H9 (cell line): ENCODE data around the gene EFCAB6. TPM values are rescaled to one million over a fixed set of nuclear protein-coding genes. Genes with fewer than 3 reads are reported as not detected.

Experiments used
- DNase-seq: peaks from one replicate; pipeline ENCODE4 v3.0.0-alpha.2; 2017
- H2AFZ ChIP-seq: one replicate; pipeline ENCODE4 v1.6.1; 2013; ENCODE audit warnings: mild to moderate bottlenecking, low read length, control low read depth, moderate library complexity
- H2AK5ac ChIP-seq: 2 replicates; pipeline ENCODE4 v1.6.1; 2013; ENCODE audit warnings: low read length, control low read depth, mixed read lengths; ENCODE audit not compliant: insufficient read length
- H2BK120ac ChIP-seq: one replicate; pipeline ENCODE4 v1.6.1; 2013; ENCODE audit warnings: low read depth, mild to moderate bottlenecking, low read length, control low read depth, inconsistent platforms; ENCODE audit not compliant: poor library complexity, severe bottlenecking
- H2BK12ac ChIP-seq: 2 replicates; pipeline ENCODE4 v1.6.1; 2013; ENCODE audit warnings: low read length, control low read depth, mixed read lengths, low read depth; ENCODE audit not compliant: insufficient read length
- H2BK15ac ChIP-seq: 2 replicates; pipeline ENCODE4 v1.6.1; 2013; ENCODE audit warnings: low read depth, low read length, control low read depth
- H2BK20ac ChIP-seq: one replicate; pipeline ENCODE4 v1.6.1; 2013; ENCODE audit warnings: low read depth, mild to moderate bottlenecking, low read length, control low read depth, inconsistent platforms; ENCODE audit not compliant: poor library complexity, severe bottlenecking
- H2BK5ac ChIP-seq: 2 replicates; pipeline ENCODE4 v1.6.1; 2013; ENCODE audit warnings: low read length, control low read depth, mixed read lengths; ENCODE audit not compliant: insufficient read length
- H3K14ac ChIP-seq: 2 replicates; pipeline ENCODE4 v1.6.1; 2013; ENCODE audit warnings: low read length, control low read depth; ENCODE audit not compliant: insufficient read depth
- H3K18ac ChIP-seq: 2 replicates; pipeline ENCODE4 v1.6.1; 2013; ENCODE audit warnings: low read depth, mild to moderate bottlenecking, mixed read lengths, low read length, control low read depth; ENCODE audit not compliant: insufficient read length
- H3K23ac ChIP-seq: 2 replicates; pipeline ENCODE4 v1.6.1; 2013; ENCODE audit warnings: low read length, control low read depth, mixed read lengths, low read depth; ENCODE audit not compliant: insufficient read length
- H3K23me2 ChIP-seq: 2 replicates; pipeline ENCODE4 v1.6.1; 2013; ENCODE audit warnings: low read depth, mild to moderate bottlenecking, mixed read lengths, low read length, control low read depth; ENCODE audit not compliant: insufficient read length, poor library complexity, severe bottlenecking
- H3K27ac ChIP-seq: 2 replicates; pipeline ENCODE4 v1.5.1; 2013; ENCODE audit warnings: low read length, control low read depth, mixed read lengths, low read depth; ENCODE audit not compliant: insufficient read length
- H3K27me3 ChIP-seq: 2 replicates; pipeline ENCODE4 v1.6.1; 2013; ENCODE audit warnings: low read length, control low read depth, inconsistent platforms; ENCODE audit not compliant: insufficient read depth
- H3K4ac ChIP-seq: 2 replicates; pipeline ENCODE4 v1.6.1; 2013; ENCODE audit warnings: low read depth, mild to moderate bottlenecking, control low read depth, inconsistent platforms, low read length, moderate library complexity
- H3K4me1 ChIP-seq: 2 replicates; pipeline ENCODE4 v1.6.1; 2013; ENCODE audit warnings: low read length, control low read depth, inconsistent platforms; ENCODE audit not compliant: insufficient read depth
- H3K4me2 ChIP-seq: 2 replicates; pipeline ENCODE4 v1.6.1; 2013; ENCODE audit warnings: low read length, control low read depth, mixed read lengths; ENCODE audit not compliant: insufficient read length, insufficient read depth
- H3K56ac ChIP-seq: 2 replicates; pipeline ENCODE4 v1.6.1; 2013; ENCODE audit warnings: low read depth, mild to moderate bottlenecking, mixed read lengths, low read length, control low read depth; ENCODE audit not compliant: insufficient read length
- H3K79me1 ChIP-seq: 2 replicates; pipeline ENCODE4 v1.6.1; 2013; ENCODE audit warnings: low read depth, mild to moderate bottlenecking, moderate library complexity, low read length, control low read depth, inconsistent platforms; ENCODE audit not compliant: insufficient read depth, poor library complexity, severe bottlenecking
- H3K79me2 ChIP-seq: 2 replicates; pipeline ENCODE4 v1.6.1; 2013; ENCODE audit warnings: low read length, control low read depth, inconsistent platforms; ENCODE audit not compliant: insufficient read depth
- H3K9ac ChIP-seq: 2 replicates; pipeline ENCODE4 v1.6.1; 2013; ENCODE audit warnings: low read length, control low read depth, mixed read lengths; ENCODE audit not compliant: insufficient read length; ENCODE audit errors: extremely low read depth
- H3K9me3 ChIP-seq: one replicate; pipeline ENCODE4 v1.6.1; 2013; ENCODE audit warnings: low read depth, low read length, inconsistent platforms; ENCODE audit not compliant: control insufficient read depth
- H3T11ph ChIP-seq: one replicate; pipeline ENCODE4 v1.6.1; 2013; ENCODE audit warnings: mild to moderate bottlenecking, low read length, control low read depth, inconsistent platforms
- H4K20me1 ChIP-seq: one replicate; pipeline ENCODE4 v1.6.1; 2013; ENCODE audit not compliant: control insufficient read depth, insufficient read length, insufficient read depth
- H4K5ac ChIP-seq: 2 replicates; pipeline ENCODE4 v1.6.1; 2013; ENCODE audit warnings: low read depth, mild to moderate bottlenecking, mixed read lengths, low read length, control low read depth; ENCODE audit not compliant: insufficient read length
- H4K8ac ChIP-seq: replicated peaks from 2 replicates; pipeline ENCODE4 v1.6.1; 2013; ENCODE audit warnings: low read length, control low read depth, mixed read lengths, low read depth; ENCODE audit not compliant: insufficient read length
- H4K91ac ChIP-seq: 2 replicates; pipeline ENCODE4 v1.6.1; 2013; ENCODE audit warnings: low read depth, mild to moderate bottlenecking, moderate library complexity, mixed read lengths, low read length, control low read depth; ENCODE audit not compliant: insufficient read length
- H3K27ac Mint-ChIP-seq, 3 experiments: 2 replicates in 2 of 3; 3 replicates in 1 of 3; pipeline ENCODE4 v1.8.0; 2020 to 2021; ENCODE audit warnings: mixed read lengths in 3 of 3, mild to moderate bottlenecking in 1 of 3, moderate library complexity in 1 of 3
- H3K27me3 Mint-ChIP-seq: 2 replicates; pipeline ENCODE4 v1.8.0; 2021; ENCODE audit warnings: low read depth, mild to moderate bottlenecking, moderate library complexity, mixed read lengths
- H3K36me3 Mint-ChIP-seq, 3 experiments: 2 replicates in 2 of 3; 3 replicates in 1 of 3; pipeline ENCODE4 v1.8.0; 2020 to 2021; ENCODE audit warnings: low read depth in 3 of 3, mixed read lengths in 3 of 3; ENCODE audit not compliant: insufficient read depth in 1 of 3
- H3K4me1 Mint-ChIP-seq, 2 experiments: 2 replicates each; pipeline ENCODE4 v1.8.0; 2020; ENCODE audit warnings: mixed read lengths in 2 of 2
- H3K4me3 Mint-ChIP-seq, 2 experiments: 2 replicates in 1 of 2; 3 replicates in 1 of 2; pipeline ENCODE4 v1.8.0; 2020 to 2021; ENCODE audit warnings: mild to moderate bottlenecking in 2 of 2, mixed read lengths in 2 of 2, moderate library complexity in 1 of 2
- H3K9me3 Mint-ChIP-seq, 2 experiments: 2 replicates in 1 of 2; 3 replicates in 1 of 2; pipeline ENCODE4 v1.8.0; 2020; ENCODE audit warnings: mild to moderate bottlenecking in 2 of 2, mixed read lengths in 2 of 2, moderate library complexity in 1 of 2
- WGBS: extraction: QIAGEN DNeasy Blood & Tissue Kit; methylation state at CpG from one replicate; pipeline ENCODE4 v1.1.7; 2013; ENCODE audit warnings: missing lambda C conversion rate, low lambda C conversion rate, mixed read lengths; ENCODE audit not compliant: insufficient read length; ENCODE audit errors: extremely low coverage; 5-methylcytosine and 5-hydroxymethylcytosine counted together
- total RNA-seq: library from RNA; stranded (reverse); gene quantifications from 2 replicates; pipeline ENCODE4 v1.2.1, GENCODE V29; 2021
- TF ChIP-seq, protein P1 (sequence below): fragments of 200-600 bp; sonication (generic); conservative IDR thresholded peaks from 3 replicates; pipeline ENCODE4 v1.8.0; 2021; ENCODE audit warnings: antibody characterized with exemption, mild to moderate bottlenecking

Gene EFCAB6
- total RNA-seq, 1 experiment from 2014 or later = 0.31 TPM

DNA sequence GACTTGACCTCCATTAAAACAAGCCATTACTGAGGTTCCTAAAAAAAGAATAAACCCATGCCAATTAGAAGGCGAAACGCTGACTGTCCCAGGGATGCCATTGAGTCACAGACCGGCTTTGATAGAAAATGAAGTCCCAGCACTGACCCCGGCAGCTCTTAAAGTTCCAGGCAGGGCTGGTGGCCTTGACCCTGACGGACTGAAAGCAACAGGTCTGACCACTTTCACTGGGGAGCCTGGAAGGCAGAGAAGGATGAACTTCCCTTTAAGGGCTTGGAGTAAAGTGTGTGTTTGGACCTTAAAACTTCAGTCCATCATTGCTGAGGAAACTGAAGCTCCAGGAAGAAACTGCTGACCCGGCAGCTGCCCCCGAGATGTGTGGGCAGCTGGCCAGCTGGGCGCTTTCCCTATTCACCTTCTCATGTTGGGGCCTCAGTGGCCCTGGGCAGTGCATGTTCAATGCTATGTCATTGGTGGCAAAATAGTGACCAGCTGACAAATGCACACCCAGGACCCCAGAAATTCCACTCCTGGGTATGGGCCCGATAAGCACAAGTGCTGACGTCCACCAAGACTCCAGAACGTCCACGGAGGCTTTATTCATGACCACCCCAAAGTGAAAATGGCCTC is 18.9 kb upstream of the EFCAB6 start:
- H3T11ph ChIP-seq = no peak overlapping the region
- no peaks in the 10 kb centered on the region for H3K23me2 ChIP-seq
- H4K20me1 ChIP-seq = no peaks in the 10 kb centered on the region
- Mint-ChIP-seq H3K4me3 (no peak overlapping the region), H3K36me3 (peaks cover 10 to 45% (median 32%) of the 10 kb centered on the region in 3 experiments; a peak in 6 of 7 replicates), H3K4me1 (peaks cover 17 to 22% of the 10 kb centered on the region in 2 experiments), H3K27me3 (no peaks in the 10 kb centered on the region), H3K27ac (no peak overlapping the region; a peak in 1 of 7 replicates), H3K9me3 (no peaks in the 10 kb centered on the region)
- no peak overlapping the region for H3K4ac ChIP-seq
- H4K5ac ChIP-seq = no peak overlapping the region
- no peak overlapping the region for H2AK5ac ChIP-seq
- no peak overlapping the region for H2BK120ac ChIP-seq
- no peak overlapping the region for H2AFZ ChIP-seq
- H3K14ac ChIP-seq = no peak overlapping the region
- H4K91ac ChIP-seq = no peak overlapping the region
- H3K4me2 ChIP-seq = no peak overlapping the region
- no peaks in the 10 kb centered on the region; the same call in 1 of the 2 replicates for H3K79me2 ChIP-seq
- H3K9ac ChIP-seq = no peak overlapping the region
- H2BK5ac ChIP-seq = no peak overlapping the region
- H3K23ac ChIP-seq = no peak overlapping the region
- no peaks in the 10 kb centered on the region for H3K27me3 ChIP-seq
- H3K18ac ChIP-seq = no peak overlapping the region
- TF ChIP-seq, protein P1, sequence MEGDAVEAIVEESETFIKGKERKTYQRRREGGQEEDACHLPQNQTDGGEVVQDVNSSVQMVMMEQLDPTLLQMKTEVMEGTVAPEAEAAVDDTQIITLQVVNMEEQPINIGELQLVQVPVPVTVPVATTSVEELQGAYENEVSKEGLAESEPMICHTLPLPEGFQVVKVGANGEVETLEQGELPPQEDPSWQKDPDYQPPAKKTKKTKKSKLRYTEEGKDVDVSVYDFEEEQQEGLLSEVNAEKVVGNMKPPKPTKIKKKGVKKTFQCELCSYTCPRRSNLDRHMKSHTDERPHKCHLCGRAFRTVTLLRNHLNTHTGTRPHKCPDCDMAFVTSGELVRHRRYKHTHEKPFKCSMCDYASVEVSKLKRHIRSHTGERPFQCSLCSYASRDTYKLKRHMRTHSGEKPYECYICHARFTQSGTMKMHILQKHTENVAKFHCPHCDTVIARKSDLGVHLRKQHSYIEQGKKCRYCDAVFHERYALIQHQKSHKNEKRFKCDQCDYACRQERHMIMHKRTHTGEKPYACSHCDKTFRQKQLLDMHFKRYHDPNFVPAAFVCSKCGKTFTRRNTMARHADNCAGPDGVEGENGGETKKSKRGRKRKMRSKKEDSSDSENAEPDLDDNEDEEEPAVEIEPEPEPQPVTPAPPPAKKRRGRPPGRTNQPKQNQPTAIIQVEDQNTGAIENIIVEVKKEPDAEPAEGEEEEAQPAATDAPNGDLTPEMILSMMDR = no peak
- no peaks in the 10 kb centered on the region for H3K4me1 ChIP-seq
- no peak overlapping the region for H2BK12ac ChIP-seq
- no peak overlapping the region for H2BK20ac ChIP-seq
- WGBS = no CpG with 5 or more reads among the region's 12 CpGs
- no peak overlapping the region for H3K56ac ChIP-seq
- DNase-seq = no peak
- no peak overlapping the region for H2BK15ac ChIP-seq
- no peak overlapping the region for H4K8ac ChIP-seq
- no peak overlapping the region for H3K27ac ChIP-seq
- no peaks in the 10 kb centered on the region for H3K79me1 ChIP-seq
- no peaks in the 10 kb centered on the region for H3K9me3 ChIP-seq
